Neural progenitor cell (in vitro differentiated cells): ENCODE measurements around the gene JPT2. TPM values are rescaled to one million over a fixed set of nuclear protein-coding genes. Genes with fewer than 3 reads are reported as not detected.
A peak's percentile ranks its signal among the peaks of the same experiment; 100 is the strongest.

Source experiments
- DNase-seq: peaks from one replicate; pipeline ENCODE4 v3.0.0-alpha.2; 2016; ENCODE audit warnings: low spot score
- H2AFZ ChIP-seq: fragments of 200-600 bp; sonication (generic); replicated peaks from 2 replicates; pipeline ENCODE4 v1.6.1; 2016; ENCODE audit warnings: antibody characterized with exemption
- H3F3A ChIP-seq: fragments of 200-600 bp; sonication (generic); 2 replicates; pipeline ENCODE4 v1.6.1; 2016; ENCODE audit warnings: antibody characterized with exemption, low read depth
- H3K27ac ChIP-seq: fragments of 200-600 bp; sonication (generic); 2 replicates; pipeline ENCODE4 v1.5.1; 2016; ENCODE audit warnings: mild to moderate bottlenecking
- H3K27me3 ChIP-seq: fragments of 200-600 bp; sonication (generic); 2 replicates; pipeline ENCODE4 v1.6.1; 2016; ENCODE audit warnings: mild to moderate bottlenecking, moderate library complexity
- H3K36me3 ChIP-seq: fragments of 200-600 bp; sonication (generic); 2 replicates; pipeline ENCODE4 v1.5.1; 2016
- H3K4me1 ChIP-seq: fragments of 200-600 bp; sonication (generic); 2 replicates; pipeline ENCODE4 v1.6.1; 2016; ENCODE audit warnings: mixed run types
- H3K4me2 ChIP-seq: fragments of 200-600 bp; sonication (generic); 2 replicates; pipeline ENCODE4 v1.6.1; 2016
- H3K4me3 ChIP-seq: fragments of 200-600 bp; sonication (generic); 2 replicates; pipeline ENCODE4 v1.5.1; 2016
- H3K79me2 ChIP-seq: fragments of 200-600 bp; sonication (generic); 2 replicates; pipeline ENCODE4 v1.6.1; 2016; ENCODE audit warnings: low read depth
- H3K9ac ChIP-seq: fragments of 200-600 bp; sonication (generic); 2 replicates; pipeline ENCODE4 v1.6.1; 2016
- H3K9me3 ChIP-seq: fragments of 200-600 bp; sonication (generic); 2 replicates; pipeline ENCODE4 v1.5.1; 2016; ENCODE audit warnings: low read depth
- H4K20me1 ChIP-seq: fragments of 200-600 bp; sonication (generic); 2 replicates; pipeline ENCODE4 v1.6.1; 2016; ENCODE audit warnings: low read depth
- H3K27ac Mint-ChIP-seq: 3 replicates; pipeline ENCODE4 v1.8.0; 2021; ENCODE audit warnings: mixed read lengths
- H3K27me3 Mint-ChIP-seq: 2 replicates; pipeline ENCODE4 v1.8.0; 2022; ENCODE audit warnings: low read depth, mild to moderate bottlenecking, inconsistent platforms, moderate library complexity, mixed read lengths; ENCODE audit not compliant: insufficient read depth
- H3K36me3 Mint-ChIP-seq: 3 replicates; pipeline ENCODE4 v1.8.0; 2021; ENCODE audit warnings: mixed read lengths
- H3K4me1 Mint-ChIP-seq: 3 replicates; pipeline ENCODE4 v1.8.0; 2021; ENCODE audit warnings: mixed read lengths
- H3K4me3 Mint-ChIP-seq: 3 replicates; pipeline ENCODE4 v1.8.0; 2021; ENCODE audit warnings: mild to moderate bottlenecking, moderate library complexity, mixed read lengths
- H3K9me3 Mint-ChIP-seq: 3 replicates; pipeline ENCODE4 v1.8.0; 2020; ENCODE audit warnings: mixed read lengths
- EZH2 ChIP-seq: fragments of 200-600 bp; sonication (generic); IDR thresholded peaks from 2 replicates; pipeline ENCODE4 v1.6.1; 2017; ENCODE audit warnings: antibody characterized with exemption, mild to moderate bottlenecking, moderate library complexity
- EZH2phosphoT487 ChIP-seq: fragments of 200-600 bp; sonication (generic); IDR thresholded peaks from 2 replicates; pipeline ENCODE4 v1.6.1; 2017; ENCODE audit warnings: antibody characterized with exemption
- total RNA-seq: library from RNA; depleted of rRNA; stranded (reverse); fragments of >200 nt; gene quantifications from 2 replicates; pipeline ENCODE4 v1.2.3, GENCODE V29; 2015; ENCODE audit warnings: low replicate concordance
- TF ChIP-seq, protein P1 (sequence below): fragments of 200-600 bp; sonication (generic); IDR thresholded peaks from 2 replicates; pipeline ENCODE4 v1.5.1; 2017; ENCODE audit warnings: antibody characterized with exemption, mild to moderate bottlenecking

Gene JPT2
- total RNA-seq, 1 donor from 2014 or later, result 187 TPM

DNA sequence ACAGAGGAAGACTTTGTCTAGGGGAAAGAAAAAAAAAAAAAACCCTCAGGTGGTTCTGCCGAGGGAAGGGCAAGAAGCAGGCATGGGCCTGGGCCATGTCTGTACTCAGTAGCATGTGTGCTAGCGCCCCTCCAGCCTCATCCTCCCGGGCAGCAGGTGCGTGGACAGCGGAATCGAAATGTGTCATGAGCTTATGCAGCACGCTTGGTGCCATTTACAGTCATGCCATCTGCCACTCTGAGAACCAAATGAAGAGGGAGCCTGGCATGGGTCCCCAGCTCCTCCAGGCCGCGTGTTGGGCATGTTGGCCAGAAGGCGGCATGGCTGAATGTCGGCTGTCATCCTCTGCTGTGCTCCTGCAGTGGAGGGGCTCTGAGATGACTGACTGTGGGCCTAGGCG, 34.6 kb upstream of the JPT2 start:
- Histone ChIP-seq H4K20me1 (peaks cover 31% of the 10 kb centered on the region), H3K79me2 (no peaks in the 10 kb centered on the region), H3K27me3 (no peaks in the 10 kb centered on the region), H3K27ac (no peak overlapping the region), H3K4me2 (no peak overlapping the region), H3K4me1 (peaks cover 6% of the 10 kb centered on the region), H3K9ac (no peak overlapping the region), H3F3A (no peaks in the 10 kb centered on the region), H3K36me3 (no peaks in the 10 kb centered on the region), H2AFZ (no peak overlapping the region), H3K9me3 (no peaks in the 10 kb centered on the region), H3K4me3 (no peak overlapping the region)
- Mint-ChIP-seq H3K27ac (no peak overlapping the region), H3K27me3 (peaks cover 5% of the 10 kb centered on the region), H3K4me3 (no peak overlapping the region), H3K36me3 (peaks cover 35% of the 10 kb centered on the region), H3K9me3 (no peaks in the 10 kb centered on the region), H3K4me1 (peaks cover 8% of the 10 kb centered on the region)
- DNase-seq, result no peak
- TF ChIP-seq, protein P1, sequence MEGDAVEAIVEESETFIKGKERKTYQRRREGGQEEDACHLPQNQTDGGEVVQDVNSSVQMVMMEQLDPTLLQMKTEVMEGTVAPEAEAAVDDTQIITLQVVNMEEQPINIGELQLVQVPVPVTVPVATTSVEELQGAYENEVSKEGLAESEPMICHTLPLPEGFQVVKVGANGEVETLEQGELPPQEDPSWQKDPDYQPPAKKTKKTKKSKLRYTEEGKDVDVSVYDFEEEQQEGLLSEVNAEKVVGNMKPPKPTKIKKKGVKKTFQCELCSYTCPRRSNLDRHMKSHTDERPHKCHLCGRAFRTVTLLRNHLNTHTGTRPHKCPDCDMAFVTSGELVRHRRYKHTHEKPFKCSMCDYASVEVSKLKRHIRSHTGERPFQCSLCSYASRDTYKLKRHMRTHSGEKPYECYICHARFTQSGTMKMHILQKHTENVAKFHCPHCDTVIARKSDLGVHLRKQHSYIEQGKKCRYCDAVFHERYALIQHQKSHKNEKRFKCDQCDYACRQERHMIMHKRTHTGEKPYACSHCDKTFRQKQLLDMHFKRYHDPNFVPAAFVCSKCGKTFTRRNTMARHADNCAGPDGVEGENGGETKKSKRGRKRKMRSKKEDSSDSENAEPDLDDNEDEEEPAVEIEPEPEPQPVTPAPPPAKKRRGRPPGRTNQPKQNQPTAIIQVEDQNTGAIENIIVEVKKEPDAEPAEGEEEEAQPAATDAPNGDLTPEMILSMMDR, result no peak
- TF ChIP-seq EZH2, result no peak

DNA sequence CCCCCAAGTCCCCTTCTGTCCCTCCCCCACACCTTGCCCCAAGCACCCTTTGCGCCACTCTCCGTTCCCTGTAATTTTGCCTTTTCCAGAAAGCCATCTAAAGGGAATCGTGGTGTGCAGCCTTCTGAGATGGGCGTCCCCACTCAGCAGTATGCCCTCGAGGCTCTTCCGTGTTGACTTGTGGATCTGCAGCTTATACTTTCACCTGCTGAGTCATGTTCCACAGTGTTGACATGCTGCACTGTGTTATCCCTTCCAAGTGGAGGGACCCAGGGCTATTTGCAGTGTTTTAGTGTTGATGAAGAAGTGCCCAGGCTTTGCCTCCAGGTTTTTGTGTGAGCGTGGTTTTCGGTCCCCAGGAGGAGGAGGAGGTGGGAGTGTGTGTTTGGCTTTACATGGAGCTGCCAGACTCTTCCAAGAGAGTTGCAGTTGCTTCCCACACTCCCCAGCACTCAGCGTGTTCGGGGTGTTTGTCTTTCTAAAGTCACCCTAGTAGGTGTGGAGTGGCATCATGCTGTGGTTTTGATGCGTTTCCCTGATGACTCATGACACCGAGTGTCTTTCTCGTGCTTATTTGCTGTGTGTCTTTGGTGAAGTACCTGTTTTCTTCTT, 32.1 kb upstream of the JPT2 start:
- peaks cover 37% of the 10 kb centered on the region for H4K20me1 ChIP-seq
- H3K9me3 ChIP-seq, result no peaks in the 10 kb centered on the region
- no peak overlapping the region for H3K4me3 Mint-ChIP-seq
- H3K36me3 ChIP-seq, result peaks cover 3% of the 10 kb centered on the region
- peaks cover 6% of the 10 kb centered on the region for H3K4me1 ChIP-seq
- H3K4me2 ChIP-seq, result no peak overlapping the region
- H3K36me3 Mint-ChIP-seq, result peaks cover 35% of the 10 kb centered on the region
- H3K79me2 ChIP-seq, result peaks cover 4% of the 10 kb centered on the region
- H2AFZ ChIP-seq, result no peak overlapping the region
- no peak for TF ChIP-seq EZH2phosphoT487
- TF ChIP-seq, protein P1, result no peak
- no peak for TF ChIP-seq EZH2
- no peak for DNase-seq
- H3F3A ChIP-seq, result no peaks in the 10 kb centered on the region
- peaks cover 5% of the 10 kb centered on the region for H3K27me3 Mint-ChIP-seq
- peaks cover 5% of the 10 kb centered on the region for H3K4me1 Mint-ChIP-seq
- H3K4me3 ChIP-seq, result no peak overlapping the region
- peak overlapping the region; percentile 29 for H3K27ac ChIP-seq
- H3K9ac ChIP-seq, result no peak overlapping the region
- H3K9me3 Mint-ChIP-seq, result no peaks in the 10 kb centered on the region
- no peak overlapping the region for H3K27ac Mint-ChIP-seq
- no peaks in the 10 kb centered on the region for H3K27me3 ChIP-seq

DNA sequence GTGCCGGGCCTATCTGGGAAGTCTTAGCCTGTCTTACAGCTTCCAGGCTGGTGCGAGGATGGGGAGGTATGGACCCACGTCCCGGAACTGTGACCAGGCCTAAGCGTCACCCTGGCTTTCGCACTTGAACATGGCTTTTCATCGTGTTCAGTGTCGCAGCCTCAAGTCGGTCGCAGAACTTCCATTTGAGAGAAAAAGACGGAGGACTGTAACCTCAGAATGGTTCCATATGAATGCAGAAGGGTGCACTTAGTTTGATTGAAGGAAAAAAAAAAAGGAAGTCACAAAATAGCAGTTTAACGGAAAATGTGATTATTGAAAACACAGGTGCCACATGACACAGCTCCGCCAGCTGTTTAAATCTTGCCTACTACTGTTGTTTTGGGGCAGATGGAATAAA, 30.2 kb upstream of the JPT2 start:
- Histone ChIP-seq H4K20me1 (peaks cover 46% of the 10 kb centered on the region), H2AFZ (no peak overlapping the region), H3K4me1 (peaks cover 6% of the 10 kb centered on the region), H3K36me3 (peaks cover 3% of the 10 kb centered on the region), H3K4me3 (no peak overlapping the region), H3F3A (no peaks in the 10 kb centered on the region), H3K27ac (no peak overlapping the region), H3K9me3 (no peaks in the 10 kb centered on the region), H3K79me2 (peaks cover 4% of the 10 kb centered on the region), H3K27me3 (no peaks in the 10 kb centered on the region), H3K4me2 (no peak overlapping the region), H3K9ac (no peak overlapping the region)
- H3K4me3 Mint-ChIP-seq, result no peak overlapping the region
- H3K27ac Mint-ChIP-seq, result no peak overlapping the region
- no peak for DNase-seq
- peaks cover 7% of the 10 kb centered on the region for H3K27me3 Mint-ChIP-seq
- no peaks in the 10 kb centered on the region for H3K9me3 Mint-ChIP-seq
- peaks cover 36% of the 10 kb centered on the region for H3K36me3 Mint-ChIP-seq
- TF ChIP-seq EZH2phosphoT487 (no peak), EZH2 (no peak)
- TF ChIP-seq, protein P1, result no peak
- H3K4me1 Mint-ChIP-seq, result peaks cover 5% of the 10 kb centered on the region
